ENCODE data around the gene LRRC46.

DNA sequence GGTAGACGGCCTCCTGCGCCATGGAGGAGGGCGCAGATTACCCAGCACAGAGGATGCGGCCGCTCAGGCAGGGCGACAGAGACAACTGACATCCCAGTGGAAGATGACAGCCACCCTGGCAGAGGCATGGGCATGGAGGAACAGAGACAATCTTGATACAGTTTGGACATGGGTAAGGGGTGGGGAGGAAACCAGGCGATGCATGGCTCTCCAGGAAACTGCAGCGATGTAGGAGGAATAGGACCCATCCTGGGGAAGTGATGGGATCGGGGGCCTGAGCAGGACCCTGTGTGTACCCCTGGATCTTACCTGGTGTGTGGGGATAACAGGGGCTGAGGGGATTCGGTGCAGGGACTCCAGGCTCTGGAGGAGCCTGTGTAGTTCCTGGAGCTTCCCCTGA lies 14.5 kb upstream of the LRRC46 start:
- TF ChIP-seq, protein P1, sequence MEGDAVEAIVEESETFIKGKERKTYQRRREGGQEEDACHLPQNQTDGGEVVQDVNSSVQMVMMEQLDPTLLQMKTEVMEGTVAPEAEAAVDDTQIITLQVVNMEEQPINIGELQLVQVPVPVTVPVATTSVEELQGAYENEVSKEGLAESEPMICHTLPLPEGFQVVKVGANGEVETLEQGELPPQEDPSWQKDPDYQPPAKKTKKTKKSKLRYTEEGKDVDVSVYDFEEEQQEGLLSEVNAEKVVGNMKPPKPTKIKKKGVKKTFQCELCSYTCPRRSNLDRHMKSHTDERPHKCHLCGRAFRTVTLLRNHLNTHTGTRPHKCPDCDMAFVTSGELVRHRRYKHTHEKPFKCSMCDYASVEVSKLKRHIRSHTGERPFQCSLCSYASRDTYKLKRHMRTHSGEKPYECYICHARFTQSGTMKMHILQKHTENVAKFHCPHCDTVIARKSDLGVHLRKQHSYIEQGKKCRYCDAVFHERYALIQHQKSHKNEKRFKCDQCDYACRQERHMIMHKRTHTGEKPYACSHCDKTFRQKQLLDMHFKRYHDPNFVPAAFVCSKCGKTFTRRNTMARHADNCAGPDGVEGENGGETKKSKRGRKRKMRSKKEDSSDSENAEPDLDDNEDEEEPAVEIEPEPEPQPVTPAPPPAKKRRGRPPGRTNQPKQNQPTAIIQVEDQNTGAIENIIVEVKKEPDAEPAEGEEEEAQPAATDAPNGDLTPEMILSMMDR (IDR thresholded peaks at IDR 0.05; ENCODE audit: insufficient read depth, low read depth, low read length), result no peak
- no peak for TF ChIP-seq EZH2 (IDR thresholded peaks at IDR 0.05; ENCODE audit: insufficient read depth, low read length)
